ENCODE data around the gene ACO2.
"Not testable (repeated sequence)": the region's sequence is repeated elsewhere in the genome, so short reads cannot be mapped to it uniquely, and the experiment has no call there.

Gene ACO2

GRCh38 chr22:41572305-41572704 is 103.4 kb downstream of the ACO2 start:
- not testable (repeated sequence) for DNase-seq (ENCODE audit: low spot score)

- DNase-seq (ENCODE audit: low spot score) = no peak
These were observed 104.8 kb downstream of the ACO2 start for GRCh38 chr22:41573677-41574076.

GRCh38 chr22:41574847-41575381 is 106.0 kb downstream of the ACO2 start:
- no peak for DNase-seq (ENCODE audit: low spot score)

GRCh38 chr22:41575533-41575932 is 106.6 kb downstream of the ACO2 start:
- no peak for DNase-seq (ENCODE audit: low spot score)

- peak; percentile 61 for DNase-seq (ENCODE audit: low spot score)
These were observed 108.0 kb downstream of the ACO2 start for GRCh38 chr22:41576877-41577276.

- no peak for DNase-seq (ENCODE audit: low spot score)
These were observed 109.2 kb downstream of the ACO2 start for GRCh38 chr22:41578114-41578513.
